Spleen (tissue), 7 donors: Measurements from ENCODE around the gene MAP7D1.

Source experiments
- POLR2AphosphoS5 ChIP-seq, 3 donors: sonication (generic); formaldehyde crosslinking; IDR thresholded peaks; one replicate each; pipeline ENCODE4 v1.5.1; 2017; ENCODE audit warnings: antibody characterized with exemption in 3 of 3
- TF ChIP-seq, protein P1 (sequence below), 11 experiments: fragments of 200-600 bp in 7 of 11; fragments of 450-650 bp in 4 of 11; sonication (generic) in 4 of 11; IDR thresholded peaks in 8 of 11; conservative IDR thresholded peaks in 3 of 11; 1 replicate in 7 of 11; 2 replicates in 4 of 11; pipeline versions ENCODE4 v1.4.0 to v1.8.0; 2016 to 2021; ENCODE audit warnings: antibody characterized with exemption in 11 of 11, inconsistent platforms in 4 of 11, mild to moderate bottlenecking in 1 of 11
- donor health status: DM: no; HTN: no; CAD: no; lungs with moderate emphysema.
- donor health status: DM: no; HTN: no; CAD: no.
- donor health status: DM: no; HTN: no; CAD: no.

- TF ChIP-seq POLR2AphosphoS5 (IDR thresholded peaks at IDR 0.05): no peak
- TF ChIP-seq, protein P1, sequence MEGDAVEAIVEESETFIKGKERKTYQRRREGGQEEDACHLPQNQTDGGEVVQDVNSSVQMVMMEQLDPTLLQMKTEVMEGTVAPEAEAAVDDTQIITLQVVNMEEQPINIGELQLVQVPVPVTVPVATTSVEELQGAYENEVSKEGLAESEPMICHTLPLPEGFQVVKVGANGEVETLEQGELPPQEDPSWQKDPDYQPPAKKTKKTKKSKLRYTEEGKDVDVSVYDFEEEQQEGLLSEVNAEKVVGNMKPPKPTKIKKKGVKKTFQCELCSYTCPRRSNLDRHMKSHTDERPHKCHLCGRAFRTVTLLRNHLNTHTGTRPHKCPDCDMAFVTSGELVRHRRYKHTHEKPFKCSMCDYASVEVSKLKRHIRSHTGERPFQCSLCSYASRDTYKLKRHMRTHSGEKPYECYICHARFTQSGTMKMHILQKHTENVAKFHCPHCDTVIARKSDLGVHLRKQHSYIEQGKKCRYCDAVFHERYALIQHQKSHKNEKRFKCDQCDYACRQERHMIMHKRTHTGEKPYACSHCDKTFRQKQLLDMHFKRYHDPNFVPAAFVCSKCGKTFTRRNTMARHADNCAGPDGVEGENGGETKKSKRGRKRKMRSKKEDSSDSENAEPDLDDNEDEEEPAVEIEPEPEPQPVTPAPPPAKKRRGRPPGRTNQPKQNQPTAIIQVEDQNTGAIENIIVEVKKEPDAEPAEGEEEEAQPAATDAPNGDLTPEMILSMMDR (IDR thresholded peaks at IDR 0.05 in 8 of 11, conservative IDR thresholded peaks at IDR 0.05 in 3 of 11): no peak
Observed at GRCh38 chr1:36163426-36163825, 7.5 kb downstream of the MAP7D1 start.
